Suprapubic skin (tissue), 4 donors: ENCODE results near the gene CCDC70. TPM values are rescaled to one million over a fixed set of nuclear protein-coding genes. Genes with fewer than 3 reads are reported as not detected.

Experiments
- DNase-seq, 2 donors: peaks; one replicate each; pipeline ENCODE4 v3.0.0-alpha.2; 2019; ENCODE audit warnings: low spot score in 2 of 2
- H3K27ac ChIP-seq: fragments of 200-600 bp; sonication (generic); one replicate; pipeline ENCODE4 v1.5.1; 2019
- H3K27me3 ChIP-seq: fragments of 200-600 bp; sonication (generic); one replicate; pipeline ENCODE4 v1.5.1; 2019
- H3K36me3 ChIP-seq: fragments of 200-600 bp; sonication (generic); one replicate; pipeline ENCODE4 v1.5.1; 2019
- H3K4me1 ChIP-seq: fragments of 200-600 bp; sonication (generic); one replicate; pipeline ENCODE4 v1.5.1; 2019
- H3K4me3 ChIP-seq: fragments of 200-600 bp; sonication (generic); one replicate; pipeline ENCODE4 v1.5.1; 2019; ENCODE audit warnings: mild to moderate bottlenecking
- H3K9me3 ChIP-seq: fragments of 200-600 bp; sonication (generic); one replicate; pipeline ENCODE4 v1.5.1; 2019
- EP300 ChIP-seq: sonication (generic); formaldehyde crosslinking; IDR thresholded peaks from one replicate; pipeline ENCODE4 v1.6.1; 2017; ENCODE audit warnings: antibody characterized with exemption
- POLR2A ChIP-seq, 2 donors: fragments of 450-650 bp; IDR thresholded peaks; one replicate each; pipeline ENCODE4 v1.6.1; 2017; ENCODE audit warnings: antibody characterized with exemption in 2 of 2, mild to moderate bottlenecking in 2 of 2, moderate library complexity in 2 of 2
- POLR2AphosphoS5 ChIP-seq, 3 donors: sonication (generic); formaldehyde crosslinking; IDR thresholded peaks; one replicate each; pipeline ENCODE4 v1.6.1; 2017; ENCODE audit warnings: antibody characterized with exemption in 3 of 3
- WGBS: methylation state at CpG from one replicate; pipeline ENCODE4 v1.1.5; 2018; 5-methylcytosine and 5-hydroxymethylcytosine counted together
- total RNA-seq, 4 donors: library from RNA; depleted of rRNA; stranded (reverse); fragments of >200 nt; gene quantifications; one replicate each; pipeline ENCODE4 v1.1.0, GENCODE V29; 2016
- TF ChIP-seq, protein P1 (sequence below), 2 donors: fragments of 200-600 bp in 1 of 2; fragments of 450-650 bp in 1 of 2; sonication (generic) in 1 of 2; IDR thresholded peaks; one replicate each; pipeline ENCODE4 v1.5.1; 2016 to 2019; ENCODE audit warnings: antibody characterized with exemption in 2 of 2, mild to moderate bottlenecking in 1 of 2, moderate library complexity in 1 of 2

Gene CCDC70
- total RNA-seq, 4 donors from 2014 or later: not detected

DNA sequence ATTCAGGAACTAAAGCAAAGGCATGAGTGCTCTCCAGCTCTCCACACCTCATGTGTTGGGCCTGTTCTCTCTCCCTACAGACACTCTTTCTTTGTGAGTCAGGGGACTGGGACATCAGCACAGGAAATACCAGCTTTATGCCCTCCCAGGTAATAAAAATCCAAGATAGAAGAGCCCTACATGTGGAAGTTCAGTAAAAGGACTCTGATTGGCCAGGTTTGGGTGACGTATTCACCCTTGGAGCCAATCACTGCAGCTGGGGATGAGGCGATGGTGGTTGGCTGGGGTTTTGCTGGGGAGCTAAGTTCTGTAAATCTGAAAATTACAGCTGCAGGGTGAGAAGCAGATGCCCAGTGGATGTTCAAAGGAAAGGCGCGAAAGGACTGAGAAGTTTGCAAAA is 32.5 kb downstream of the CCDC70 start:
- Histone ChIP-seq H3K9me3 (no peaks in the 10 kb centered on the region), H3K27me3 (no peaks in the 10 kb centered on the region), H3K36me3 (no peaks in the 10 kb centered on the region), H3K27ac (no peak overlapping the region), H3K4me1 (no peaks in the 10 kb centered on the region), H3K4me3 (no peak overlapping the region)
- DNase-seq: no peak
- TF ChIP-seq EP300 (no peak), POLR2AphosphoS5 (IDR thresholded peaks at IDR 0.05) (no peak), POLR2A (IDR thresholded peaks at IDR 0.05) (no peak)
- TF ChIP-seq, protein P1, sequence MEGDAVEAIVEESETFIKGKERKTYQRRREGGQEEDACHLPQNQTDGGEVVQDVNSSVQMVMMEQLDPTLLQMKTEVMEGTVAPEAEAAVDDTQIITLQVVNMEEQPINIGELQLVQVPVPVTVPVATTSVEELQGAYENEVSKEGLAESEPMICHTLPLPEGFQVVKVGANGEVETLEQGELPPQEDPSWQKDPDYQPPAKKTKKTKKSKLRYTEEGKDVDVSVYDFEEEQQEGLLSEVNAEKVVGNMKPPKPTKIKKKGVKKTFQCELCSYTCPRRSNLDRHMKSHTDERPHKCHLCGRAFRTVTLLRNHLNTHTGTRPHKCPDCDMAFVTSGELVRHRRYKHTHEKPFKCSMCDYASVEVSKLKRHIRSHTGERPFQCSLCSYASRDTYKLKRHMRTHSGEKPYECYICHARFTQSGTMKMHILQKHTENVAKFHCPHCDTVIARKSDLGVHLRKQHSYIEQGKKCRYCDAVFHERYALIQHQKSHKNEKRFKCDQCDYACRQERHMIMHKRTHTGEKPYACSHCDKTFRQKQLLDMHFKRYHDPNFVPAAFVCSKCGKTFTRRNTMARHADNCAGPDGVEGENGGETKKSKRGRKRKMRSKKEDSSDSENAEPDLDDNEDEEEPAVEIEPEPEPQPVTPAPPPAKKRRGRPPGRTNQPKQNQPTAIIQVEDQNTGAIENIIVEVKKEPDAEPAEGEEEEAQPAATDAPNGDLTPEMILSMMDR (IDR thresholded peaks at IDR 0.05): no peak
- 90% methylated on average over 4 of the region's 4 CpGs for WGBS

DNA sequence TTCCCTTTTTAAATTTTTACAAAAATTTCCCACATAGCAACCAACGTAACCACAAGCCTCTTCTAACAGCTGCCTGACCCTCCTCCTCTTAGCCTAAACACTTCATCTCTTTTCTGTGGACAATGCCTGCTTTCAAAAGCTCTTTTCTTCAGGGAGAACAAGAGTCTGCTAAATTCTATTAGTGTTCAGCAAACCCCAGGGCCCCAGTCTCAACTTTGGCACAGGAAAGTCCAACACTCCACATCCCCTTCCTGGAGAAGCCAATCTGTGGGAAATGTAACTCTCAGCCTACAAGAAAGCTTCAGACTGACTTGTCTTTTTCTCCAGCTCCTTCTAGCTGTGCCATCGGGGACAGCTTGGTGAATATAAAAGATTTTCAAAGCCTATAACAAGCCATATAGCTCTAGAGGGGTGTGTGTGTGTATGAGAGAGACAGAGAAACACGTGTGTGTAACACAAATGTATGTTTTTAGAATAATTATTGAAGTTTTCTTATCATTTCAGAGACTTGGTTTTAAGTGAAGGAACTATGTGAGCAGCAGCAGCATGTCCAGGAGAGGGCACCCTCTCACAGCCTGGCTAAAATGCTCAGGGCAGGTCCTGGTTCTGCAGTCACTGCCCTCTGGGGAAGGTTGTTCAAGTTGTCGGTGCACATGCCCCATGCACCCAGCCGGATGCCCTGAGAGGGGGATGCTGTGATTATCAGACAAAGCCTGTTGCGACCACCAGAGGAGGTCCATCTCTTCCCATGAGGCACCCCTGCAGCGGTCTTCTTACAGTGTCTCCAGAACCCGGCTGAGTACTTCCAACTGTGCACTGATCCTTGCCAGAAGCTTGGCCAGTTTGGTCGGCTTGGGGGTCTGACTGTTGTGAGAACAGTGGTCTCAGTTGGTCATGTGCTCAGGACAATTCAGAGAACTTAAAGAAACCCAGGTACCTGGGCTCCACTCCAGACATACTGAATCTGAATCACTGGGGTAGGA is 34.4 kb downstream of the CCDC70 start:
- WGBS: 64% methylated on average over 7 of the region's 9 CpGs
- no peaks in the 10 kb centered on the region for H3K4me1 ChIP-seq
- TF ChIP-seq POLR2AphosphoS5 (IDR thresholded peaks at IDR 0.05) (no peak), POLR2A (IDR thresholded peaks at IDR 0.05) (no peak), EP300 (no peak)
- TF ChIP-seq, protein P1 (IDR thresholded peaks at IDR 0.05): peak in 1 of 2 donors; percentile 48
- DNase-seq: peak in 1 of 2 donors; percentile 65
- H3K27me3 ChIP-seq: no peaks in the 10 kb centered on the region
- H3K4me3 ChIP-seq: no peak overlapping the region
- no peak overlapping the region for H3K27ac ChIP-seq
- H3K36me3 ChIP-seq: no peaks in the 10 kb centered on the region
- H3K9me3 ChIP-seq: no peaks in the 10 kb centered on the region

DNA sequence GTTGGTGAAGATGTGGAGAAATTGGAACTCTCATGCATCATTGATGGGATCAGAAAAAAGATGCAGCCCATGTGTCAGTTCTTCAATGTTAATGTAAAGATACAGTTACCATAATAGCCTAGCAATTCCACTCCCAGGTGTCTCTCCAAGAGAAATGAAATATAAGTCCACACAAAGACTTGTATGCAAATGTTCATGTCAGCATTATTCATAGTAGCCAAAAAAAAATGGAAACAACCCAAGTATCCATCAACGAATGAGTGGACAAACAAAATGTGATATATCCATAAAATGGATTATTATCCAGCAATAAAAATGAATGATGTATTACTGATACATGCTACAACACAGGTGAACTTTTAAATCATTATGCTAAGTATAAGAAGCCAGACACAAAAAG is 38.7 kb downstream of the CCDC70 start:
- H3K4me3 ChIP-seq: no peak overlapping the region
- no peaks in the 10 kb centered on the region for H3K4me1 ChIP-seq
- H3K27ac ChIP-seq: no peak overlapping the region
- no peaks in the 10 kb centered on the region for H3K36me3 ChIP-seq
- H3K9me3 ChIP-seq: no peaks in the 10 kb centered on the region
- H3K27me3 ChIP-seq: no peaks in the 10 kb centered on the region
- 73% methylated on average over 1 of the region's 1 CpG for WGBS
- no peak for DNase-seq
- TF ChIP-seq, protein P1 (IDR thresholded peaks at IDR 0.05): no peak
- TF ChIP-seq POLR2A (IDR thresholded peaks at IDR 0.05): no peak
- TF ChIP-seq EP300: no peak
- TF ChIP-seq POLR2AphosphoS5 (IDR thresholded peaks at IDR 0.05): no peak

DNA sequence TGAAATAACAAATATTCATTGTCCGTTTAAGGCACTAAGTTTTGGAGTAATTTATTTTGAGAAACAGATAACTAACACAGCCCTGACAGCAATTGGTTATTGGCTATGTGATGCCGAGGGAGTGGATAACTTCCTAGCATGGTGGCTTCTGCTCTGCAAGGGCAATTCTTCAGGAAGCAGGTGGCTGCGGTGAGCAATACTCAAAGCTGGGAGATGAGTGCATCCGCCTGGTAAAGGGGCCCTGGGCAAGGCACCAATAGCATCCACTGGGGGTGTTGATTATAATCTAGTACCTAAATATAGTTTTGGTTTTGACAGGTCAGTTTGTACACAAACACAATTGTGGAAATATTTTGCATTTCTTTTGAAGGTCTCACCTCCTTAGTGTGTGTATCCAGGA is 41.0 kb downstream of the CCDC70 start:
- H3K4me3 ChIP-seq: no peak overlapping the region
- WGBS: 72% methylated on average over 4 of the region's 4 CpGs
- no peaks in the 10 kb centered on the region for H3K4me1 ChIP-seq
- peak in 1 of 2 donors; percentile 38 for DNase-seq
- H3K9me3 ChIP-seq: no peaks in the 10 kb centered on the region
- H3K27me3 ChIP-seq: no peaks in the 10 kb centered on the region
- no peak overlapping the region for H3K27ac ChIP-seq
- no peak for TF ChIP-seq EP300
- TF ChIP-seq POLR2AphosphoS5 (IDR thresholded peaks at IDR 0.05): no peak
- TF ChIP-seq, protein P1 (IDR thresholded peaks at IDR 0.05): no peak
- TF ChIP-seq POLR2A (IDR thresholded peaks at IDR 0.05): no peak
- H3K36me3 ChIP-seq: no peaks in the 10 kb centered on the region

- no peak overlapping the region for H3K27ac ChIP-seq
- H3K4me1 ChIP-seq: no peaks in the 10 kb centered on the region
- DNase-seq: peak in 1 of 2 donors; percentile 41
- no peak overlapping the region for H3K4me3 ChIP-seq
- no peak for TF ChIP-seq POLR2AphosphoS5 (IDR thresholded peaks at IDR 0.05)
- TF ChIP-seq, protein P1 (IDR thresholded peaks at IDR 0.05): no peak
- TF ChIP-seq EP300: no peak
- no peak for TF ChIP-seq POLR2A (IDR thresholded peaks at IDR 0.05)
- no peaks in the 10 kb centered on the region for H3K9me3 ChIP-seq
- no peaks in the 10 kb centered on the region for H3K36me3 ChIP-seq
- 96% methylated on average over 6 of the region's 6 CpGs for WGBS
- H3K27me3 ChIP-seq: no peaks in the 10 kb centered on the region
These were observed 44.0 kb downstream of the CCDC70 start for GRCh38 chr13:51905787-51906186.
